H9 (cell line): Measurements from ENCODE around the gene ACBD6. TPM values are rescaled to one million over a fixed set of nuclear protein-coding genes. Genes with fewer than 3 reads are reported as not detected.

ENCODE experiments used
- DNase-seq: peaks from one replicate; pipeline ENCODE4 v3.0.0-alpha.2; 2017
- H2AFZ ChIP-seq: one replicate; pipeline ENCODE4 v1.6.1; 2013; ENCODE audit warnings: mild to moderate bottlenecking, low read length, control low read depth, moderate library complexity
- H2AK5ac ChIP-seq: 2 replicates; pipeline ENCODE4 v1.6.1; 2013; ENCODE audit warnings: low read length, control low read depth, mixed read lengths; ENCODE audit not compliant: insufficient read length
- H2BK120ac ChIP-seq: one replicate; pipeline ENCODE4 v1.6.1; 2013; ENCODE audit warnings: low read depth, mild to moderate bottlenecking, low read length, control low read depth, inconsistent platforms; ENCODE audit not compliant: poor library complexity, severe bottlenecking
- H2BK12ac ChIP-seq: 2 replicates; pipeline ENCODE4 v1.6.1; 2013; ENCODE audit warnings: low read length, control low read depth, mixed read lengths, low read depth; ENCODE audit not compliant: insufficient read length
- H2BK15ac ChIP-seq: 2 replicates; pipeline ENCODE4 v1.6.1; 2013; ENCODE audit warnings: low read depth, low read length, control low read depth
- H2BK20ac ChIP-seq: one replicate; pipeline ENCODE4 v1.6.1; 2013; ENCODE audit warnings: low read depth, mild to moderate bottlenecking, low read length, control low read depth, inconsistent platforms; ENCODE audit not compliant: poor library complexity, severe bottlenecking
- H2BK5ac ChIP-seq: 2 replicates; pipeline ENCODE4 v1.6.1; 2013; ENCODE audit warnings: low read length, control low read depth, mixed read lengths; ENCODE audit not compliant: insufficient read length
- H3K14ac ChIP-seq: 2 replicates; pipeline ENCODE4 v1.6.1; 2013; ENCODE audit warnings: low read length, control low read depth; ENCODE audit not compliant: insufficient read depth
- H3K18ac ChIP-seq: 2 replicates; pipeline ENCODE4 v1.6.1; 2013; ENCODE audit warnings: low read depth, mild to moderate bottlenecking, mixed read lengths, low read length, control low read depth; ENCODE audit not compliant: insufficient read length
- H3K23ac ChIP-seq: 2 replicates; pipeline ENCODE4 v1.6.1; 2013; ENCODE audit warnings: low read length, control low read depth, mixed read lengths, low read depth; ENCODE audit not compliant: insufficient read length
- H3K23me2 ChIP-seq: 2 replicates; pipeline ENCODE4 v1.6.1; 2013; ENCODE audit warnings: low read depth, mild to moderate bottlenecking, mixed read lengths, low read length, control low read depth; ENCODE audit not compliant: insufficient read length, poor library complexity, severe bottlenecking
- H3K27ac ChIP-seq: 2 replicates; pipeline ENCODE4 v1.5.1; 2013; ENCODE audit warnings: low read length, control low read depth, mixed read lengths, low read depth; ENCODE audit not compliant: insufficient read length
- H3K27me3 ChIP-seq: 2 replicates; pipeline ENCODE4 v1.6.1; 2013; ENCODE audit warnings: low read length, control low read depth, inconsistent platforms; ENCODE audit not compliant: insufficient read depth
- H3K4ac ChIP-seq: 2 replicates; pipeline ENCODE4 v1.6.1; 2013; ENCODE audit warnings: low read depth, mild to moderate bottlenecking, control low read depth, inconsistent platforms, low read length, moderate library complexity
- H3K4me1 ChIP-seq: 2 replicates; pipeline ENCODE4 v1.6.1; 2013; ENCODE audit warnings: low read length, control low read depth, inconsistent platforms; ENCODE audit not compliant: insufficient read depth
- H3K4me2 ChIP-seq: 2 replicates; pipeline ENCODE4 v1.6.1; 2013; ENCODE audit warnings: low read length, control low read depth, mixed read lengths; ENCODE audit not compliant: insufficient read length, insufficient read depth
- H3K56ac ChIP-seq: 2 replicates; pipeline ENCODE4 v1.6.1; 2013; ENCODE audit warnings: low read depth, mild to moderate bottlenecking, mixed read lengths, low read length, control low read depth; ENCODE audit not compliant: insufficient read length
- H3K79me1 ChIP-seq: 2 replicates; pipeline ENCODE4 v1.6.1; 2013; ENCODE audit warnings: low read depth, mild to moderate bottlenecking, moderate library complexity, low read length, control low read depth, inconsistent platforms; ENCODE audit not compliant: insufficient read depth, poor library complexity, severe bottlenecking
- H3K79me2 ChIP-seq: 2 replicates; pipeline ENCODE4 v1.6.1; 2013; ENCODE audit warnings: low read length, control low read depth, inconsistent platforms; ENCODE audit not compliant: insufficient read depth
- H3K9ac ChIP-seq: 2 replicates; pipeline ENCODE4 v1.6.1; 2013; ENCODE audit warnings: low read length, control low read depth, mixed read lengths; ENCODE audit not compliant: insufficient read length; ENCODE audit errors: extremely low read depth
- H3K9me3 ChIP-seq: one replicate; pipeline ENCODE4 v1.6.1; 2013; ENCODE audit warnings: low read depth, low read length, inconsistent platforms; ENCODE audit not compliant: control insufficient read depth
- H3T11ph ChIP-seq: one replicate; pipeline ENCODE4 v1.6.1; 2013; ENCODE audit warnings: mild to moderate bottlenecking, low read length, control low read depth, inconsistent platforms
- H4K20me1 ChIP-seq: one replicate; pipeline ENCODE4 v1.6.1; 2013; ENCODE audit not compliant: control insufficient read depth, insufficient read length, insufficient read depth
- H4K5ac ChIP-seq: 2 replicates; pipeline ENCODE4 v1.6.1; 2013; ENCODE audit warnings: low read depth, mild to moderate bottlenecking, mixed read lengths, low read length, control low read depth; ENCODE audit not compliant: insufficient read length
- H4K8ac ChIP-seq: replicated peaks from 2 replicates; pipeline ENCODE4 v1.6.1; 2013; ENCODE audit warnings: low read length, control low read depth, mixed read lengths, low read depth; ENCODE audit not compliant: insufficient read length
- H4K91ac ChIP-seq: 2 replicates; pipeline ENCODE4 v1.6.1; 2013; ENCODE audit warnings: low read depth, mild to moderate bottlenecking, moderate library complexity, mixed read lengths, low read length, control low read depth; ENCODE audit not compliant: insufficient read length
- H3K27ac Mint-ChIP-seq, 3 experiments: 2 replicates in 2 of 3; 3 replicates in 1 of 3; pipeline ENCODE4 v1.8.0; 2020 to 2021; ENCODE audit warnings: mixed read lengths in 3 of 3, mild to moderate bottlenecking in 1 of 3, moderate library complexity in 1 of 3
- H3K27me3 Mint-ChIP-seq: 2 replicates; pipeline ENCODE4 v1.8.0; 2021; ENCODE audit warnings: low read depth, mild to moderate bottlenecking, moderate library complexity, mixed read lengths
- H3K36me3 Mint-ChIP-seq, 3 experiments: 2 replicates in 2 of 3; 3 replicates in 1 of 3; pipeline ENCODE4 v1.8.0; 2020 to 2021; ENCODE audit warnings: low read depth in 3 of 3, mixed read lengths in 3 of 3; ENCODE audit not compliant: insufficient read depth in 1 of 3
- H3K4me1 Mint-ChIP-seq, 2 experiments: 2 replicates each; pipeline ENCODE4 v1.8.0; 2020; ENCODE audit warnings: mixed read lengths in 2 of 2
- H3K4me3 Mint-ChIP-seq, 2 experiments: 2 replicates in 1 of 2; 3 replicates in 1 of 2; pipeline ENCODE4 v1.8.0; 2020 to 2021; ENCODE audit warnings: mild to moderate bottlenecking in 2 of 2, mixed read lengths in 2 of 2, moderate library complexity in 1 of 2
- H3K9me3 Mint-ChIP-seq, 2 experiments: 2 replicates in 1 of 2; 3 replicates in 1 of 2; pipeline ENCODE4 v1.8.0; 2020; ENCODE audit warnings: mild to moderate bottlenecking in 2 of 2, mixed read lengths in 2 of 2, moderate library complexity in 1 of 2
- WGBS: extraction: QIAGEN DNeasy Blood & Tissue Kit; methylation state at CpG from one replicate; pipeline ENCODE4 v1.1.7; 2013; ENCODE audit warnings: missing lambda C conversion rate, low lambda C conversion rate, mixed read lengths; ENCODE audit not compliant: insufficient read length; ENCODE audit errors: extremely low coverage; 5-methylcytosine and 5-hydroxymethylcytosine counted together
- total RNA-seq: library from RNA; stranded (reverse); gene quantifications from 2 replicates; pipeline ENCODE4 v1.2.1, GENCODE V29; 2021
- TF ChIP-seq, protein P1 (sequence below): fragments of 200-600 bp; sonication (generic); conservative IDR thresholded peaks from 3 replicates; pipeline ENCODE4 v1.8.0; 2021; ENCODE audit warnings: antibody characterized with exemption, mild to moderate bottlenecking

The ACBD6 gene
- total RNA-seq, 1 experiment from 2014 or later = 51.4 TPM

DNA sequence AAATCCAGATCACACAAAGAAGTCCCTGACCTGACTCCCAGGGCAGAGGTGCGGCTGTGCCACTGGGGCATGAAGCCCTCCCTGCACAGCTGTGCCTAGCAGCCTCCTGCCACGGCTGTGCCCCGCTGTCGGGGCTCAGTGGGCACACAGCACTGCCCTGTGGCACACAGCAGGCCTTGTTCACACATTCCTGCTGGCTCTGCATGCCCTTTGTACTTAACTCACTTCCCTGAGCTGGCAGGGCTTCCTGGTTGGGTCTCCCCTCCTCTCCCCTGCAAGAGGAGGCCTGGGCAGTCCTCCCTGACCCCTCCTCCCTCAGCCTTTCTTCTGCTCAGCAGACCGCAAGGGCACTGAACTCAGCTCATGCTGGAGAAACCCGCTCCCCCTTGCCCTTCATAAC lies 257.5 kb downstream of the ACBD6 start:
- Histone ChIP-seq H2BK15ac (no peak overlapping the region), H2AK5ac (no peak overlapping the region), H4K20me1 (no peaks in the 10 kb centered on the region), H3K14ac (no peak overlapping the region; the same call in 1 of the 2 replicates), H4K5ac (no peak overlapping the region), H3K56ac (no peak overlapping the region), H3K27me3 (no peaks in the 10 kb centered on the region), H2BK12ac (no peak overlapping the region), H4K91ac (no peak overlapping the region), H3K18ac (no peak overlapping the region), H3K23ac (no peak overlapping the region), H3T11ph (no peak overlapping the region), H3K9me3 (no peaks in the 10 kb centered on the region), H3K27ac (no peak overlapping the region), H2BK20ac (no peak overlapping the region), H3K9ac (no peak overlapping the region), H2BK120ac (no peak overlapping the region), H3K4ac (no peak overlapping the region), H2BK5ac (no peak overlapping the region), H2AFZ (no peak overlapping the region), H3K79me2 (no peaks in the 10 kb centered on the region), H3K4me2 (no peak overlapping the region), H3K23me2 (no peaks in the 10 kb centered on the region), H3K4me1 (peaks cover 5% of the 10 kb centered on the region; the same call in 1 of the 2 replicates), H4K8ac (no peak overlapping the region), H3K79me1 (no peaks in the 10 kb centered on the region)
- Mint-ChIP-seq H3K4me1 (peaks cover 42 to 71% of the 10 kb centered on the region in 2 experiments), H3K36me3 (no peaks in the 10 kb centered on the region), H3K27ac (no peak overlapping the region), H3K27me3 (peaks cover 22% of the 10 kb centered on the region), H3K9me3 (peaks cover 0 to 3% of the 10 kb centered on the region in 2 experiments; a peak in 1 of 5 replicates), H3K4me3 (0 out of 5 replicates have a peak overlapping the region, but pooled peaks of 1 of the 2 experiments have one; percentile 25)
- WGBS = no CpG with 5 or more reads among the region's 6 CpGs
- DNase-seq = no peak
- TF ChIP-seq, protein P1, sequence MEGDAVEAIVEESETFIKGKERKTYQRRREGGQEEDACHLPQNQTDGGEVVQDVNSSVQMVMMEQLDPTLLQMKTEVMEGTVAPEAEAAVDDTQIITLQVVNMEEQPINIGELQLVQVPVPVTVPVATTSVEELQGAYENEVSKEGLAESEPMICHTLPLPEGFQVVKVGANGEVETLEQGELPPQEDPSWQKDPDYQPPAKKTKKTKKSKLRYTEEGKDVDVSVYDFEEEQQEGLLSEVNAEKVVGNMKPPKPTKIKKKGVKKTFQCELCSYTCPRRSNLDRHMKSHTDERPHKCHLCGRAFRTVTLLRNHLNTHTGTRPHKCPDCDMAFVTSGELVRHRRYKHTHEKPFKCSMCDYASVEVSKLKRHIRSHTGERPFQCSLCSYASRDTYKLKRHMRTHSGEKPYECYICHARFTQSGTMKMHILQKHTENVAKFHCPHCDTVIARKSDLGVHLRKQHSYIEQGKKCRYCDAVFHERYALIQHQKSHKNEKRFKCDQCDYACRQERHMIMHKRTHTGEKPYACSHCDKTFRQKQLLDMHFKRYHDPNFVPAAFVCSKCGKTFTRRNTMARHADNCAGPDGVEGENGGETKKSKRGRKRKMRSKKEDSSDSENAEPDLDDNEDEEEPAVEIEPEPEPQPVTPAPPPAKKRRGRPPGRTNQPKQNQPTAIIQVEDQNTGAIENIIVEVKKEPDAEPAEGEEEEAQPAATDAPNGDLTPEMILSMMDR = no peak
